ENCODE measurements around the gene KBTBD7.

DNA sequence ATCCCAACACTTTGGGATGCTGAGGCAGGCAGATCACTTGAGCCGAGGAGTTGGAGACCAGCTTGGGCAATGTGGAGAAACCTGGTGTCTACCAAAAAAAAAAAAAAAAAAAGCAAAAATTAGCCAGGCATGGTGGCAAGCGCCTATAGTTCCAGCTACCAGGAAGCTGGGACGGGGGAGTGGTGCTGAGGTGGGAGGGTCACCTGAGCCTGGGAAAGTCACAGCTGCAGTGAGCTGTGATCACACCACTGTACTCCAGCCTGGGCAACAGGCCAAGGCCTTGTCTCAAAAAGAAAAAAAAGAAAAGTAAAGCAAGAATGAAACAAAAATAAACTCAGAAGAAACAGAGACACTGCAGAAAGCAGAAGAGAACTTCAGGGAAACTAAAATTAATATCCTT is 37.4 kb upstream of the KBTBD7 start:
- TF ChIP-seq, protein P1, sequence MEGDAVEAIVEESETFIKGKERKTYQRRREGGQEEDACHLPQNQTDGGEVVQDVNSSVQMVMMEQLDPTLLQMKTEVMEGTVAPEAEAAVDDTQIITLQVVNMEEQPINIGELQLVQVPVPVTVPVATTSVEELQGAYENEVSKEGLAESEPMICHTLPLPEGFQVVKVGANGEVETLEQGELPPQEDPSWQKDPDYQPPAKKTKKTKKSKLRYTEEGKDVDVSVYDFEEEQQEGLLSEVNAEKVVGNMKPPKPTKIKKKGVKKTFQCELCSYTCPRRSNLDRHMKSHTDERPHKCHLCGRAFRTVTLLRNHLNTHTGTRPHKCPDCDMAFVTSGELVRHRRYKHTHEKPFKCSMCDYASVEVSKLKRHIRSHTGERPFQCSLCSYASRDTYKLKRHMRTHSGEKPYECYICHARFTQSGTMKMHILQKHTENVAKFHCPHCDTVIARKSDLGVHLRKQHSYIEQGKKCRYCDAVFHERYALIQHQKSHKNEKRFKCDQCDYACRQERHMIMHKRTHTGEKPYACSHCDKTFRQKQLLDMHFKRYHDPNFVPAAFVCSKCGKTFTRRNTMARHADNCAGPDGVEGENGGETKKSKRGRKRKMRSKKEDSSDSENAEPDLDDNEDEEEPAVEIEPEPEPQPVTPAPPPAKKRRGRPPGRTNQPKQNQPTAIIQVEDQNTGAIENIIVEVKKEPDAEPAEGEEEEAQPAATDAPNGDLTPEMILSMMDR (IDR thresholded peaks at IDR 0.05) = no peak
- TF ChIP-seq, protein P2, sequence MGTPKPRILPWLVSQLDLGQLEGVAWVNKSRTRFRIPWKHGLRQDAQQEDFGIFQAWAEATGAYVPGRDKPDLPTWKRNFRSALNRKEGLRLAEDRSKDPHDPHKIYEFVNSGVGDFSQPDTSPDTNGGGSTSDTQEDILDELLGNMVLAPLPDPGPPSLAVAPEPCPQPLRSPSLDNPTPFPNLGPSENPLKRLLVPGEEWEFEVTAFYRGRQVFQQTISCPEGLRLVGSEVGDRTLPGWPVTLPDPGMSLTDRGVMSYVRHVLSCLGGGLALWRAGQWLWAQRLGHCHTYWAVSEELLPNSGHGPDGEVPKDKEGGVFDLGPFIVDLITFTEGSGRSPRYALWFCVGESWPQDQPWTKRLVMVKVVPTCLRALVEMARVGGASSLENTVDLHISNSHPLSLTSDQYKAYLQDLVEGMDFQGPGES (IDR thresholded peaks at IDR 0.05; ENCODE audit: low read depth, low read length) = no peak
